Glutamatergic neuron (in vitro differentiated cells): ENCODE data around the gene CARD6. TPM values are rescaled to one million over a fixed set of nuclear protein-coding genes. Genes with fewer than 3 reads are reported as not detected.
A peak's percentile ranks its signal among the peaks of the same experiment; 100 is the strongest.
"Not testable (repeated sequence)": the region's sequence is repeated elsewhere in the genome, so short reads cannot be mapped to it uniquely, and the experiment has no call there.

Source experiments
- DNase-seq: peaks from one replicate; pipeline ENCODE4 v3.0.0; 2022
- H3K27ac Mint-ChIP-seq: one replicate; pipeline ENCODE4 v1.8.0; 2020; ENCODE audit warnings: mild to moderate bottlenecking, mixed read lengths, inconsistent platforms; ENCODE audit not compliant: unreplicated experiment
- H3K27me3 Mint-ChIP-seq: one replicate; pipeline ENCODE4 v1.8.0; 2020; ENCODE audit warnings: mild to moderate bottlenecking, moderate library complexity, mixed read lengths, inconsistent platforms; ENCODE audit not compliant: unreplicated experiment
- H3K36me3 Mint-ChIP-seq: one replicate; pipeline ENCODE4 v1.8.0; 2020; ENCODE audit warnings: mild to moderate bottlenecking, mixed read lengths, inconsistent platforms; ENCODE audit not compliant: unreplicated experiment
- H3K4me1 Mint-ChIP-seq: one replicate; pipeline ENCODE4 v1.8.0; 2020; ENCODE audit warnings: mild to moderate bottlenecking, low read depth, mixed read lengths, inconsistent platforms; ENCODE audit not compliant: unreplicated experiment
- H3K4me3 Mint-ChIP-seq: one replicate; pipeline ENCODE4 v1.8.0; 2020; ENCODE audit warnings: mild to moderate bottlenecking, mixed read lengths, inconsistent platforms; ENCODE audit not compliant: unreplicated experiment
- H3K9me3 Mint-ChIP-seq: one replicate; pipeline ENCODE4 v1.8.0; 2020; ENCODE audit warnings: mild to moderate bottlenecking, moderate library complexity, mixed read lengths, inconsistent platforms; ENCODE audit not compliant: unreplicated experiment
- long read RNA-seq: library from polyadenylated mRNA; unstranded; transcript quantifications from one replicate; pipeline ENCODE4 v2.0.0, GENCODE V29; 2020; ENCODE audit not compliant: unreplicated experiment
- total RNA-seq: library from RNA; stranded (reverse); fragmentation: NEBNext Ultra II Directional; extraction: Animal tissue kit (Norgen Biotek cat#: 25700); gene quantifications from one replicate; pipeline ENCODE4 v1.2.1, GENCODE V29; 2021; ENCODE audit not compliant: unreplicated experiment
- TF ChIP-seq, protein P1 (sequence below): fragments of 200-600 bp; sonication (generic); IDR thresholded peaks from one replicate; pipeline ENCODE4 v1.5.0; 2021; ENCODE audit not compliant: partially characterized antibody, unreplicated experiment

CARD6 gene, protein sequence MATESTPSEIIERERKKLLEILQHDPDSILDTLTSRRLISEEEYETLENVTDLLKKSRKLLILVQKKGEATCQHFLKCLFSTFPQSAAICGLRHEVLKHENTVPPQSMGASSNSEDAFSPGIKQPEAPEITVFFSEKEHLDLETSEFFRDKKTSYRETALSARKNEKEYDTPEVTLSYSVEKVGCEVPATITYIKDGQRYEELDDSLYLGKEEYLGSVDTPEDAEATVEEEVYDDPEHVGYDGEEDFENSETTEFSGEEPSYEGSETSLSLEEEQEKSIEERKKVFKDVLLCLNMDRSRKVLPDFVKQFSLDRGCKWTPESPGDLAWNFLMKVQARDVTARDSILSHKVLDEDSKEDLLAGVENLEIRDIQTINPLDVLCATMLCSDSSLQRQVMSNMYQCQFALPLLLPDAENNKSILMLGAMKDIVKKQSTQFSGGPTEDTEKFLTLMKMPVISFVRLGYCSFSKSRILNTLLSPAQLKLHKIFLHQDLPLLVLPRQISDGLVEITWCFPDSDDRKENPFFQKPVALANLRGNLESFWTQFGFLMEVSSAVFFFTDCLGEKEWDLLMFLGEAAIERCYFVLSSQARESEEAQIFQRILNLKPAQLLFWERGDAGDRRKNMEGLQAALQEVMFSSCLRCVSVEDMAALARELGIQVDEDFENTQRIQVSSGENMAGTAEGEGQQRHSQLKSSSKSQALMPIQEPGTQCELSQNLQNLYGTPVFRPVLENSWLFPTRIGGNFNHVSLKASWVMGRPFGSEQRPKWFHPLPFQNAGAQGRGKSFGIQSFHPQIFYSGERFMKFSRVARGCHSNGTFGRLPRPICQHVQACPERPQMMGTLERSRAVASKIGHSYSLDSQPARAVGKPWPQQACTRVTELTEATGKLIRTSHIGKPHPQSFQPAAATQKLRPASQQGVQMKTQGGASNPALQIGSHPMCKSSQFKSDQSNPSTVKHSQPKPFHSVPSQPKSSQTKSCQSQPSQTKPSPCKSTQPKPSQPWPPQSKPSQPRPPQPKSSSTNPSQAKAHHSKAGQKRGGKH
- total RNA-seq: not detected
- long read RNA-seq: 0 reads

DNA sequence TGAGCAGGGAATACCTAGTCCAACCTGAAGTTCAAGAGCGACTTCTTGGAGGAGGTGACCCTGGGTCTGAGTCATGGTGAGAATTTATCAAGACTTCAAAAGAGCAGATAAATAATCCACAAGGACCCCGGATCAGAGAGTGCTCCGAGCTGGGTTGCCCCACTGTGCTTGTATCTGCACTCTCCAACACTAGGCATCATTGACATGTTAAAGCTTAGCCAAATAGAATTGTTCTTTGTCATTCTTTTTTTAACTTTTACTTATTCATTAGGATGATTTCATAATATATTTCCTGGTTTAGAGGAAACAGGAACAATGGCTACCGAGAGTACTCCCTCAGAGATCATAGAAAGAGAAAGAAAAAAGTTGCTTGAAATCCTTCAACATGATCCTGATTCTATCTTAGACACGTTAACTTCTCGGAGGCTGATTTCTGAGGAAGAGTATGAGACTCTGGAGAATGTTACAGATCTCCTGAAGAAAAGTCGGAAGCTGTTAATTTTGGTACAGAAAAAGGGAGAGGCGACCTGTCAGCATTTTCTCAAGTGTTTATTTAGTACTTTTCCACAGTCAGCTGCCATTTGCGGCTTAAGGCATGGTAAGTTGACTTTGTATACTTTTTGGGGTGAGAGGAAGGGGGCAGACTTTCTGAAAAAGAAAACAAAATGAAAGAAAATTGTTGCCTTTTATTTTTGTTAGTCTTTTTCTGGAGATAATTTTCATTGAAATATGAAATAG is at the start of gene CARD6:
Gene CARD6, plus strand, starts transcription at position 300 of the 738 bp plus-strand sequence. Its CDS starts 16 bp downstream, at position 316.
- Mint-ChIP-seq H3K27me3 (peaks cover 3% of the 10 kb centered on the region), H3K4me1 (peaks cover 3% of the 10 kb centered on the region), H3K9me3 (peaks cover 3% of the 10 kb centered on the region), H3K27ac (no peak within 1 kb of the TSS), H3K4me3 (no peak within 1 kb of the TSS), H3K36me3 (no peaks in the 10 kb centered on the region)
- no peak for DNase-seq
- TF ChIP-seq, protein P1, sequence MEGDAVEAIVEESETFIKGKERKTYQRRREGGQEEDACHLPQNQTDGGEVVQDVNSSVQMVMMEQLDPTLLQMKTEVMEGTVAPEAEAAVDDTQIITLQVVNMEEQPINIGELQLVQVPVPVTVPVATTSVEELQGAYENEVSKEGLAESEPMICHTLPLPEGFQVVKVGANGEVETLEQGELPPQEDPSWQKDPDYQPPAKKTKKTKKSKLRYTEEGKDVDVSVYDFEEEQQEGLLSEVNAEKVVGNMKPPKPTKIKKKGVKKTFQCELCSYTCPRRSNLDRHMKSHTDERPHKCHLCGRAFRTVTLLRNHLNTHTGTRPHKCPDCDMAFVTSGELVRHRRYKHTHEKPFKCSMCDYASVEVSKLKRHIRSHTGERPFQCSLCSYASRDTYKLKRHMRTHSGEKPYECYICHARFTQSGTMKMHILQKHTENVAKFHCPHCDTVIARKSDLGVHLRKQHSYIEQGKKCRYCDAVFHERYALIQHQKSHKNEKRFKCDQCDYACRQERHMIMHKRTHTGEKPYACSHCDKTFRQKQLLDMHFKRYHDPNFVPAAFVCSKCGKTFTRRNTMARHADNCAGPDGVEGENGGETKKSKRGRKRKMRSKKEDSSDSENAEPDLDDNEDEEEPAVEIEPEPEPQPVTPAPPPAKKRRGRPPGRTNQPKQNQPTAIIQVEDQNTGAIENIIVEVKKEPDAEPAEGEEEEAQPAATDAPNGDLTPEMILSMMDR: no peak

DNA sequence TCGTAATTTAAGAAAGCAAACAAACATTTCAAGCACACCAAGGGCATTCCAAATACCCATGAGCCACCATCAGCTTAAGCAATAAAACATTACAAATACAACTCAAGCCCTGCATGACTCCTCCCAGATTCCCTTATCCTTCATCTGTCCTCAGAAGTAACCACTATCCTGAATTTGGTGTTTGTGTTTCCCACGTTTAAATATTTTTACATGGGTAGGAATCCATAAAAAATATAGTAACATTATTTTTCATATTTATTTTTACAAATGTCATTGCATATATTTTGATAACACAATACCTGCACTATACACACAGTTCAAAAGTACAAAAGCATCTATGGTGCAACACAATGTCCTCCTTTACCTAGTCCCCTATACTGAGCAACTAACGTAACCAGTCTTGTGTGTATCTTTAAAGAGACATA is 49.4 kb upstream of the CARD6 start:
- DNase-seq: no peak
- Mint-ChIP-seq H3K4me1 (no peaks in the 10 kb centered on the region), H3K9me3 (peaks cover 2% of the 10 kb centered on the region), H3K27ac (no peak overlapping the region), H3K36me3 (peaks cover 10% of the 10 kb centered on the region), H3K27me3 (peaks cover 4% of the 10 kb centered on the region), H3K4me3 (no peak overlapping the region)
- TF ChIP-seq, protein P1: no peak

DNA sequence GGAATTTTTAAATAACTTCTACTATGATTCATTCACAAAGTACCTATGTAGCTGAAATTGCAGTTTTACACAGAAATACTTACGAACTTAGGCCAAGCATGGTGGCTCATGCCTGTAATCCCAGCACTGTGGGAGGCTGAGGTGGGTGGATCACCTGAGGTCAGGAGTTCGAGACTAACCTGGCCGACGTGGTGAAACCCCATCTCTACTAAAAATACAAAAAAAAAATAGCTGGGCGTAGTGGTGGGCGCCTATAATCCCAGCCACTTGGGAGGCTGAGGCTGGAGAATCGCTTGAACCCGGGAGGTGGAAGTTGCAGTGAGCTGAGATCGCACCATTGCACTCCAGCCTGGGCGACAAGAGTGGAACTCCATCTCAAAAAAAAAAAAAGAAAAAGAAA is 48.5 kb upstream of the CARD6 start:
- not testable (repeated sequence) for DNase-seq, H3K27ac Mint-ChIP-seq, H3K36me3 Mint-ChIP-seq, H3K4me1 Mint-ChIP-seq, H3K4me3 Mint-ChIP-seq, H3K27me3 Mint-ChIP-seq, H3K9me3 Mint-ChIP-seq

DNA sequence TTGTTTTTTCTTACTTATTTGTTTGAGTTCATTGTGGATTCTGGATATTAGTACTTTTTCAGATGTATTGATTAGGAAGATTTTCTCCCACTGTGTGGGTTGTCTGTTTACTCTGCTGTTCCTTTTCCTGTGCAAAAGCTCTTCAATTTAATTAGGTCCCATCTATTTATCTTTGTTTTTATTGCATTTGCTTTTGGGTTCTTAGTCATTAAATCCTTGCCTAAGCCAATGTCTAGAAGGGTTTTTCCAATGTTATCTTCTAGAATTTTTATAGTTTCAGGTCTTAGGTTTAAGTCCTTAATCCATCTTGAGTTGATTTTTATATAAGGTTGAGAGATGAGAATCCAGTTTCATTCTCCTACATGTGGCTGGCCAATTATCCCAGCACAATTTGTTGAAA is 46.8 kb upstream of the CARD6 start:
- not testable (repeated sequence) for H3K4me3 Mint-ChIP-seq, H3K27ac Mint-ChIP-seq, H3K4me1 Mint-ChIP-seq, H3K27me3 Mint-ChIP-seq, H3K9me3 Mint-ChIP-seq, H3K36me3 Mint-ChIP-seq, DNase-seq

DNA sequence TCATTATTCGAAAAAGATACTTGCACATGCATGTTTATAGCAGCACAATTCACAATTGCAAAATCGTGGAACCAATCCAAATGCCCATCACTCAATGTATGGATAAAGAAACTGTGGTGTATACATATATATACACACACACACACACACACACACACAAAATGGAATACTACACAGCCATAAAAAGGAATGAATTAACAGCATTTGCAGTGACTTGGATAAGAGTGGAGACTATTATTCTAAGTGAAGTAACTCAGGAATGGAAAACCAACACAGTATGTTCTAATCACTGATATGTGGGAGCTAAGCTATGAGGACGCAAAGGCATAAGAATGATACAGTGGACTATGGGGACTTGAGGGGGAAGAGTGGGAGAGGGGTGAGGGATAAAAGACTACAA is 46.3 kb upstream of the CARD6 start:
- H3K27ac Mint-ChIP-seq, DNase-seq, H3K4me3 Mint-ChIP-seq, H3K36me3 Mint-ChIP-seq, H3K4me1 Mint-ChIP-seq, H3K27me3 Mint-ChIP-seq, H3K9me3 Mint-ChIP-seq: not testable (repeated sequence)

DNA sequence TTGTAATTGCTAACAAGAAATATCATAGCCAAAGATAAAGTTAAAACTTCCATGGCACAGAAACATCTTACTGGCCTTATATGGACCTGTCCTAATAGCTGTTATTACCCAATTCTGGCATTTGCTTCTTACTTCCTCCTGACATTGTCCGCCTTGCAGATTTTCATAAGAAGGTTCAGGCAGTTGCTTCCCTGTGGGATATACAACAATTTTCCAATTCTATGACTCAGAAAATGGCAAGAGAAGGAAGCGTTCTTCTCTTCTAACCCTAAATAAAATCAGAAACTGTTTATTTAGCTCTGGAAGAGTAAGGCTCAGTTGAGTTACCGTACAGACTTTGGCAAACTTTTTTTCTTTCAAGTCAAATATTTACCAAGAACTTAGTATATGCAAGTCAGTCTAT is 44.7 kb upstream of the CARD6 start:
- no peak overlapping the region for H3K27ac Mint-ChIP-seq
- peaks cover 7% of the 10 kb centered on the region for H3K4me1 Mint-ChIP-seq
- peaks cover 7% of the 10 kb centered on the region for H3K9me3 Mint-ChIP-seq
- H3K27me3 Mint-ChIP-seq: peaks cover 7% of the 10 kb centered on the region
- peak overlapping the region; percentile 57 for H3K4me3 Mint-ChIP-seq
- DNase-seq: no peak
- TF ChIP-seq, protein P1: no peak
- peaks cover 5% of the 10 kb centered on the region for H3K36me3 Mint-ChIP-seq
